IMR-90 (cell line): ENCODE results near the gene APPBP2. TPM values are rescaled to one million over a fixed set of nuclear protein-coding genes. Genes with fewer than 3 reads are reported as not detected.

Source experiments
- ATAC-seq: fragments of 200-7000 bp; cut with Tn5 transposase; 2 replicates; pipeline ENCODE4 v1.9.1; 2020; ENCODE audit warnings: low read depth, mild to moderate bottlenecking, moderate library complexity
- BruUV-seq: library from RNA; stranded (reverse); fragments of 400-500 nt; replicated peaks from 2 replicates; lab custom pipeline; 2021; lab: Mats Ljungman, UMichigan
- CTCF ChIA-PET: fragments of 300-600 bp; formaldehyde crosslinking; extraction: SDS; loops from one replicate; lab custom pipeline; 2021; ENCODE audit warnings: antibody characterized with exemption; lab: Yijun Ruan, JAX
- POLR2A ChIA-PET: fragments of 300-600 bp; sonication (Branson Sonifier 250); formaldehyde crosslinking; loops from one replicate; lab custom pipeline; 2022; ENCODE audit warnings: antibody characterized with exemption; ENCODE audit not compliant: unreplicated experiment; lab: Charles Lee
- DNase-seq: peaks from one replicate; pipeline ENCODE4 v3.0.0; 2013
- H2AFZ ChIP-seq: replicated peaks from 2 replicates; pipeline ENCODE3; 2013; ENCODE audit warnings: low read length, mild to moderate bottlenecking; ENCODE audit not compliant: poor library complexity
- H2AK5ac ChIP-seq: 2 replicates; pipeline ENCODE4 v1.6.1; 2013; ENCODE audit warnings: low read depth, low read length, inconsistent platforms
- H2AK9ac ChIP-seq: replicated peaks from 2 replicates; pipeline ENCODE3; 2013; ENCODE audit warnings: mild to moderate bottlenecking, low read depth, low read length, moderate library complexity; ENCODE audit not compliant: poor library complexity
- H2BK120ac ChIP-seq: 2 replicates; pipeline ENCODE4 v1.6.1; 2013; ENCODE audit warnings: low read depth, low read length, inconsistent platforms
- H2BK15ac ChIP-seq: 3 replicates; pipeline ENCODE4 v1.6.1; 2013; ENCODE audit warnings: low read depth, low read length, inconsistent platforms
- H2BK20ac ChIP-seq: 2 replicates; pipeline ENCODE4 v1.6.1; 2013; ENCODE audit warnings: low read depth, mild to moderate bottlenecking, inconsistent platforms, low read length, moderate library complexity
- H2BK5ac ChIP-seq: 2 replicates; pipeline ENCODE4 v1.6.1; 2013; ENCODE audit warnings: mild to moderate bottlenecking, low read depth, low read length, inconsistent platforms; ENCODE audit not compliant: poor library complexity, severe bottlenecking
- H3K14ac ChIP-seq: replicated peaks from 2 replicates; pipeline ENCODE4 v1.6.1; 2013; ENCODE audit warnings: low read depth, low read length, inconsistent platforms
- H3K18ac ChIP-seq: 2 replicates; pipeline ENCODE4 v1.6.1; 2013; ENCODE audit warnings: low read depth, low read length, control low read depth
- H3K23ac ChIP-seq: 2 replicates; pipeline ENCODE4 v1.6.1; 2013; ENCODE audit warnings: low read depth, low read length, inconsistent platforms
- H3K27ac ChIP-seq: 2 replicates; pipeline ENCODE4 v1.5.1; 2013; ENCODE audit warnings: mild to moderate bottlenecking, control low read depth, low read length; ENCODE audit not compliant: insufficient read depth
- H3K27me3 ChIP-seq: 2 replicates; pipeline ENCODE4 v1.6.1; 2013; ENCODE audit warnings: low read length; ENCODE audit not compliant: control insufficient read depth, insufficient read depth
- H3K36me3 ChIP-seq: 2 replicates; pipeline ENCODE4 v1.6.1; 2013; ENCODE audit warnings: low read length, mixed read lengths; ENCODE audit not compliant: control insufficient read depth, insufficient read depth
- H3K4ac ChIP-seq: 2 replicates; pipeline ENCODE4 v1.6.1; 2013; ENCODE audit warnings: low read depth, low read length, inconsistent platforms
- H3K4me1 ChIP-seq: 2 replicates; pipeline ENCODE4 v1.6.1; 2013; ENCODE audit warnings: low read length, mixed read lengths; ENCODE audit not compliant: control insufficient read depth, insufficient read depth
- H3K4me2 ChIP-seq: 2 replicates; pipeline ENCODE4 v1.6.1; 2013; ENCODE audit warnings: low read depth, mild to moderate bottlenecking, control low read depth, low read length, moderate library complexity
- H3K4me3 ChIP-seq: 2 replicates; pipeline ENCODE4 v1.5.1; 2013; ENCODE audit warnings: low read depth, mild to moderate bottlenecking, control low read depth, low read length, moderate library complexity; ENCODE audit not compliant: insufficient read depth
- H3K56ac ChIP-seq: 2 replicates; pipeline ENCODE4 v1.6.1; 2013; ENCODE audit warnings: low read length, inconsistent platforms; ENCODE audit not compliant: insufficient read depth; ENCODE audit errors: extremely low read depth
- H3K79me1 ChIP-seq, 2 experiments: 2 replicates each; pipeline ENCODE4 v1.6.1; 2013; ENCODE audit warnings: low read length in 2 of 2, inconsistent platforms in 1 of 2, low read depth in 1 of 2
- H3K9ac ChIP-seq: 2 replicates; pipeline ENCODE4 v1.6.1; 2013; ENCODE audit warnings: low read depth, low read length, control low read depth
- H3K9me1 ChIP-seq: 2 replicates; pipeline ENCODE4 v1.6.1; 2013; ENCODE audit warnings: low read length, inconsistent platforms; ENCODE audit not compliant: insufficient read depth
- H3K9me3 ChIP-seq: 2 replicates; pipeline ENCODE4 v1.6.1; 2013; ENCODE audit warnings: low read length; ENCODE audit not compliant: control insufficient read depth, insufficient read depth
- H4K20me1 ChIP-seq: 2 replicates; pipeline ENCODE4 v1.6.1; 2013; ENCODE audit warnings: low read length, inconsistent platforms; ENCODE audit not compliant: insufficient read depth
- H4K5ac ChIP-seq: 2 replicates; pipeline ENCODE4 v1.6.1; 2013; ENCODE audit warnings: mild to moderate bottlenecking, low read depth, low read length, control low read depth
- H4K8ac ChIP-seq, 2 experiments: 2 replicates each; pipeline ENCODE4 v1.6.1; 2013; ENCODE audit warnings: low read depth in 2 of 2, low read length in 2 of 2, control low read depth in 1 of 2, inconsistent platforms in 1 of 2
- H4K91ac ChIP-seq: 2 replicates; pipeline ENCODE4 v1.6.1; 2013; ENCODE audit warnings: low read depth, low read length, inconsistent platforms; ENCODE audit not compliant: insufficient read depth
- CHD1 ChIP-seq: IDR thresholded peaks from 2 replicates; pipeline ENCODE4 v1.6.1; 2012; ENCODE audit warnings: low read depth, low read length, improper control_type of control experiment
- MAZ ChIP-seq: IDR thresholded peaks from 2 replicates; pipeline ENCODE4 v1.6.1; 2012; ENCODE audit warnings: low read depth, mild to moderate bottlenecking, low read length, improper control_type of control experiment, moderate library complexity, borderline replicate concordance
- POLR2A ChIP-seq: IDR thresholded peaks from 2 replicates; pipeline ENCODE4 v1.6.1; 2012; ENCODE audit warnings: mild to moderate bottlenecking, low read depth, low read length
- RCOR1 ChIP-seq: IDR thresholded peaks from 2 replicates; pipeline ENCODE4 v1.6.1; 2012; ENCODE audit warnings: mild to moderate bottlenecking, low read length, improper control_type of control experiment; ENCODE audit not compliant: insufficient replicate concordance
- SMC3 ChIP-seq: fragments of 150-350 bp; IDR thresholded peaks from 2 replicates; pipeline ENCODE4 v1.6.1; 2016; ENCODE audit warnings: low read depth, mild to moderate bottlenecking, antibody characterized with exemption, low read length, moderate library complexity
- WGBS, 2 experiments: methylation state at CpG; one replicate each; pipeline versions ENCODE4 v1.1.5 to v1.1.7; 2013; ENCODE audit warnings: missing lambda C conversion rate in 2 of 2; ENCODE audit not compliant: insufficient read length in 1 of 2; ENCODE audit errors: extremely low coverage in 2 of 2; 5-methylcytosine and 5-hydroxymethylcytosine counted together
- dilution Hi-C: fragments of 300-500 bp; cut with HindIII; formaldehyde crosslinking; loops from one replicate; pipeline ENCODE4 v1.14.3; 2018; ENCODE audit warnings: low sequenced_read_pairs; ENCODE audit not compliant: unreplicated experiment
- in situ Hi-C: fragments of 300-500 bp; cut with MboI; formaldehyde crosslinking; loops from 3 replicates; pipeline ENCODE4 v1.14.3; 2019; ENCODE audit warnings: low sequenced_read_pairs, inconsistent platforms, mixed read lengths
- intact Hi-C: fragments of 100-400 bp; cut with micrococcal nuclease; formaldehyde crosslinking; loops from 2 replicates; pipeline ENCODE4 v1.10.0; 2022
- polyA plus RNA-seq, 3 experiments: library from polyadenylated mRNA; depleted of rRNA; stranded (reverse); fragments of >200 nt; gene quantifications; 2 replicates each; pipeline ENCODE4 v1.2.3, GENCODE V29; 2012; ENCODE audit warnings: low replicate concordance in 1 of 3
- total RNA-seq: library from RNA; depleted of rRNA; stranded (reverse); fragments of >200 nt; gene quantifications from 2 replicates; pipeline ENCODE4 v1.2.3, GENCODE V29; 2012

The APPBP2 gene
- total and polyA plus RNA-seq, 2 of the 4 experiments (the other 2 are of a cell fraction): 12.3 to 93.9 TPM

DNA sequence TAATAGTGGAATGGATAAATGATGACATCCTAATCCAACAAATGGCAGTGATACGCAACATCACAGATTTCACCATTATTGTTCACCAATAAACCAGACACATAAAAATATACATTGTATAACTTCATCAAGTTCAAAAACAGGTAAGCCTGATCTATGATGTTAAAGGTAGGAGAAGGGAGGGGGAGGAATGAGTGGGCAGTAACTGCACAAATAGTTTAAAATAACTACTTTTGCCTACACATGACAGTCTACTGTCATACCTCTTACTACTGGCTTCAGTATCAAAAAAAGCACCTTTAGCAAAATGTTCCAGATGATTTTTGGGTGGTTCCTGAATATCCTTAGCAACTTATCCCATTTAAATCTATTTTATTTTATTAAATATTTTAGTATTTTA, 75.0 kb downstream of the APPBP2 start:
- Histone ChIP-seq H4K20me1 (no peaks in the 10 kb centered on the region; the same call in 1 of the 2 replicates), H2BK15ac (no peak overlapping the region), H3K4me2 (no peak overlapping the region), H2AFZ (no peak overlapping the region), H3K9ac (no peak overlapping the region), H3K4me1 (no peaks in the 10 kb centered on the region), H3K4me3 (no peak overlapping the region), H4K91ac (no peak overlapping the region), H2BK120ac (no peak overlapping the region), H3K27ac (no peak overlapping the region), H3K56ac (no peak overlapping the region), H4K5ac (no peak overlapping the region), H3K14ac (no peak overlapping the region), H2BK20ac (no peak overlapping the region), H4K8ac (no peak overlapping the region), H3K36me3 (peaks cover 25% of the 10 kb centered on the region), H3K27me3 (no peaks in the 10 kb centered on the region), H2AK9ac (no peak overlapping the region), H3K9me1 (no peaks in the 10 kb centered on the region), H3K79me1 (peaks cover 4 to 6% of the 10 kb centered on the region in 2 experiments; a peak in 3 of 4 replicates), H3K9me3 (no peaks in the 10 kb centered on the region), H2AK5ac (no peak overlapping the region), H3K18ac (no peak overlapping the region), H2BK5ac (no peak overlapping the region), H3K4ac (no peak overlapping the region), H3K23ac (no peak overlapping the region)
- in situ Hi-C loops (no loop called here), dilution Hi-C loops (no loop called here), intact Hi-C loops (no loop called here)
- CTCF ChIA-PET: no interaction called here
- WGBS, 2 experiments: no CpG with 5 or more reads among the region's 1 CpG
- BruUV-seq: no TSS peak
- DNase-seq (no peak), ATAC-seq (no peak)
- POLR2A ChIA-PET: no interaction called here
- TF ChIP-seq RCOR1 (no peak), CHD1 (no peak), SMC3 (no peak), MAZ (no peak), POLR2A (no peak)
